Measurements from ENCODE around the gene GALNT10. TPM values are rescaled to one million over a fixed set of nuclear protein-coding genes. Genes with fewer than 3 reads are reported as not detected.

GALNT10 gene
- polyA plus RNA-seq, 1 of the 3 experiments (the other 2 are of a cell fraction), result 56.3 TPM

DNA sequence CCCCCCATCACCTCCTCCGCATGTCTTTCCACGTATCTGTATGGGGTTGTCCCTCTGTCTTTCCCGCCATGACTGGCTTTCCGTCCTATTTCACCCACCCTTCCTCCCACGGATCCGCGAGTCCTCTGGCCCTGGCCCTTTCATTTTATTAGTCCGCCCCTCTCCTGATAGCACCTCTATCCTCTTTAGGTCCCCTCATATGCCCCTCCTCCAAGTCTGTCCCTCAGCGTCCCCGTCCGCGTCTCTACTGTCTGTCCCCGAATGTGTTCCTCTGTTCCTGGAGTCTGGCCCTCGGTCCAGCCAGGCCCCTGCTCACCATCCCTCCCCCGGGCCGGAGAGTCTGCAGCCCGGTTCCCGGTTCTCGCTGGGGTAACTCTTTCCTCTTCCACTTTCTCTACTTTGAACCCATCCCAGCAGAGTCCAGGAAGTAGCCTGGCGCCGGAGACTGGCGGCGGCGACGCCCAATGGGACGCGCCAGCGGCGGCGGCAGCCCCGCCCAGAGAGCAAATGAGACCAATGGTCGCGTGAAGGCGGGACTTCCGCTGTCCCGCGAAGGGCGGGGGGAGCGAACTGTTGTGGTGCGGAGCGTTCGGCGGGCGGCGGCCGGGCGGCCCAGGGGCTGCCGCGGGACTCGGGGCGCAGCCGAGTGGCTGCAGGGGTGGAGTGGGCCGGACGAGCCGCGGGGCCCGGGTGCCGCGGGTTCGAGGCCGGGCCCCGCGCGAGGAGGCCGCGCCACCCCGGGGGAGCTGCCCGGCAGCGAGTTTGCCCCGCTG, 255.1 kb downstream of the GALNT10 start, which contains the start of gene SAP30L:
Gene SAP30L, plus strand, starts transcription at position 576 of the 773 bp plus-strand sequence. CDS start 608 bp downstream, outside the sequence.
- peak within 1 kb of the TSS; percentile 68 to 80 for H3K27ac ChIP-seq (ENCODE audit: low read depth in 2 of 2, low read length in 1 of 2)
- peak within 1 kb of the TSS; percentile 96 for H3K4me3 ChIP-seq (ENCODE audit: low read depth in 2 of 2, low read length in 1 of 2)
- H4K20me1 ChIP-seq (ENCODE audit: insufficient read depth), result peaks cover 31% of the 10 kb centered on the region
- H3K4me2 ChIP-seq, result peak within 1 kb of the TSS; percentile 96
- H3K4me1 ChIP-seq (ENCODE audit: control insufficient read depth in 1 of 2, insufficient read depth in 2 of 2, low read depth in 1 of 2, low read length in 1 of 2), result peaks cover 0 to 15% of the 10 kb centered on the region in 2 experiments; a peak in 3 of 4 replicates
- H3K27me3 ChIP-seq (ENCODE audit: insufficient read depth), result no peaks in the 10 kb centered on the region
- H3K36me3 ChIP-seq (replicated peaks in 1 of 2; ENCODE audit: control insufficient read depth in 1 of 2, insufficient read depth in 2 of 2, low read length in 1 of 2), result peaks cover 10 to 24% of the 10 kb centered on the region in 2 experiments
- peak within 1 kb of the TSS; percentile 76 for H3K9ac ChIP-seq
- H3K79me2 ChIP-seq (ENCODE audit: insufficient read depth), result peaks cover 62% of the 10 kb centered on the region
- TF ChIP-seq, protein P1, sequence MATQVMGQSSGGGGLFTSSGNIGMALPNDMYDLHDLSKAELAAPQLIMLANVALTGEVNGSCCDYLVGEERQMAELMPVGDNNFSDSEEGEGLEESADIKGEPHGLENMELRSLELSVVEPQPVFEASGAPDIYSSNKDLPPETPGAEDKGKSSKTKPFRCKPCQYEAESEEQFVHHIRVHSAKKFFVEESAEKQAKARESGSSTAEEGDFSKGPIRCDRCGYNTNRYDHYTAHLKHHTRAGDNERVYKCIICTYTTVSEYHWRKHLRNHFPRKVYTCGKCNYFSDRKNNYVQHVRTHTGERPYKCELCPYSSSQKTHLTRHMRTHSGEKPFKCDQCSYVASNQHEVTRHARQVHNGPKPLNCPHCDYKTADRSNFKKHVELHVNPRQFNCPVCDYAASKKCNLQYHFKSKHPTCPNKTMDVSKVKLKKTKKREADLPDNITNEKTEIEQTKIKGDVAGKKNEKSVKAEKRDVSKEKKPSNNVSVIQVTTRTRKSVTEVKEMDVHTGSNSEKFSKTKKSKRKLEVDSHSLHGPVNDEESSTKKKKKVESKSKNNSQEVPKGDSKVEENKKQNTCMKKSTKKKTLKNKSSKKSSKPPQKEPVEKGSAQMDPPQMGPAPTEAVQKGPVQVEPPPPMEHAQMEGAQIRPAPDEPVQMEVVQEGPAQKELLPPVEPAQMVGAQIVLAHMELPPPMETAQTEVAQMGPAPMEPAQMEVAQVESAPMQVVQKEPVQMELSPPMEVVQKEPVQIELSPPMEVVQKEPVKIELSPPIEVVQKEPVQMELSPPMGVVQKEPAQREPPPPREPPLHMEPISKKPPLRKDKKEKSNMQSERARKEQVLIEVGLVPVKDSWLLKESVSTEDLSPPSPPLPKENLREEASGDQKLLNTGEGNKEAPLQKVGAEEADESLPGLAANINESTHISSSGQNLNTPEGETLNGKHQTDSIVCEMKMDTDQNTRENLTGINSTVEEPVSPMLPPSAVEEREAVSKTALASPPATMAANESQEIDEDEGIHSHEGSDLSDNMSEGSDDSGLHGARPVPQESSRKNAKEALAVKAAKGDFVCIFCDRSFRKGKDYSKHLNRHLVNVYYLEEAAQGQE (IDR thresholded peaks at IDR 0.05; ENCODE audit: low read depth, low read length), result no peak
- TF ChIP-seq CHD2 (IDR thresholded peaks at IDR 0.05; ENCODE audit: low read length, partially characterized antibody) (peak; percentile 92), SIN3A (IDR thresholded peaks at IDR 0.05; ENCODE audit: borderline replicate concordance, low read depth, low read length) (peak; percentile 11; the same call in 1 of the 2 replicates), PBX3 (IDR thresholded peaks at IDR 0.05) (peak; percentile 100), IRF3 (IDR thresholded peaks at IDR 0.05; ENCODE audit: low read depth, low read length) (peak; percentile 91), POLR2AphosphoS5 (IDR thresholded peaks at IDR 0.05; ENCODE audit: low read depth, low read length) (peak; percentile 81), ELF1 (IDR thresholded peaks at IDR 0.05) (peak; percentile 92), RCOR1 (IDR thresholded peaks at IDR 0.05; ENCODE audit: low read length) (0 out of 2 replicates have a peak, but pooled peaks have one; percentile 10), MEF2A (IDR thresholded peaks at IDR 0.05; ENCODE audit: borderline replicate concordance, low read depth) (no peak), GABPA (IDR thresholded peaks at IDR 0.05; ENCODE audit: low read depth) (peak; percentile 84), TAF1 (IDR thresholded peaks at IDR 0.05; ENCODE audit: borderline replicate concordance, low read depth, low read length) (peak; percentile 65)
- ChIA-PET CTCF (interaction anchor here (0.7 to 2.1 kb wide), 7 partner anchors 10 to 204 kb away, joined by 3 to 6 read pairs (median 3); no protein-coding TSS in a partner anchor), POLR2A (no interaction called here)
- peaks cover 4% of the 10 kb centered on the region for H3F3A ChIP-seq (replicated peaks; ENCODE audit: insufficient read depth)
- WGBS (ENCODE audit: low lambda C conversion rate), result under 1% methylated on average over 32 of the region's 70 CpGs
- DNase-seq, result peak; percentile 99
- no peaks in the 10 kb centered on the region for H3K9me2 ChIP-seq
- peak within 1 kb of the TSS; percentile 95 for H2AFZ ChIP-seq (ENCODE audit: low read depth)
- H3K9me3 ChIP-seq, result no peaks in the 10 kb centered on the region
